SW480 (cell line): Measurements from ENCODE around the gene RC3H1.
"Not testable (repeated sequence)": the region's sequence is repeated elsewhere in the genome, so short reads cannot be mapped to it uniquely, and the experiment has no call there.

Experiments
- DNase-seq: peaks from one replicate; pipeline ENCODE4 v3.0.0-alpha.2; 2016; ENCODE audit warnings: low spot score

Gene RC3H1

GRCh38 chr1:174022080-174022975, at the start of gene RC3H1:
TSS of gene RC3H1 (minus strand) at chr1:174022357. CDS start at chr1:173992985, 29,372 bp downstream.
- peak; percentile 87 for DNase-seq

GRCh38 chr1:174070614-174071013, 48.5 kb upstream of the RC3H1 start:
- no peak for DNase-seq

GRCh38 chr1:174068000-174068399, 45.8 kb upstream of the RC3H1 start:
- DNase-seq = peak; percentile 24

GRCh38 chr1:174060090-174060489, 37.9 kb upstream of the RC3H1 start:
- peak; percentile 12 for DNase-seq

GRCh38 chr1:174058624-174059023, 36.5 kb upstream of the RC3H1 start:
- no peak for DNase-seq

- not testable (repeated sequence) for DNase-seq
Measured at GRCh38 chr1:174056609-174057008, 34.5 kb upstream of the RC3H1 start.

GRCh38 chr1:174055797-174056196, 33.6 kb upstream of the RC3H1 start:
- DNase-seq = not testable (repeated sequence)

- no peak for DNase-seq
Measured at GRCh38 chr1:174053826-174054225, 31.7 kb upstream of the RC3H1 start.

GRCh38 chr1:174052621-174053020, 30.5 kb upstream of the RC3H1 start:
- no peak for DNase-seq

- DNase-seq = no peak
Measured at GRCh38 chr1:174051956-174052355, 29.8 kb upstream of the RC3H1 start.

GRCh38 chr1:174049514-174049913, 27.4 kb upstream of the RC3H1 start:
- DNase-seq = no peak

- no peak for DNase-seq
Measured at GRCh38 chr1:174044418-174045222, 22.5 kb upstream of the RC3H1 start.

- not testable (repeated sequence) for DNase-seq
Measured at GRCh38 chr1:174042509-174042908, 20.4 kb upstream of the RC3H1 start.

GRCh38 chr1:174041369-174041768, 19.2 kb upstream of the RC3H1 start:
- DNase-seq = no peak

GRCh38 chr1:174040387-174040786, 18.2 kb upstream of the RC3H1 start:
- DNase-seq = peak; percentile 15

- DNase-seq = no peak
Measured at GRCh38 chr1:174039027-174039426, 16.9 kb upstream of the RC3H1 start.

- no peak for DNase-seq
Measured at GRCh38 chr1:174036798-174037197, 14.6 kb upstream of the RC3H1 start.

GRCh38 chr1:174036204-174036603, 14.0 kb upstream of the RC3H1 start:
- no peak for DNase-seq

- no peak for DNase-seq
Measured at GRCh38 chr1:174032671-174033222, 10.6 kb upstream of the RC3H1 start.

GRCh38 chr1:174031099-174031498, 8.9 kb upstream of the RC3H1 start:
- no peak for DNase-seq

- DNase-seq = no peak
Measured at GRCh38 chr1:174028495-174028894, 6.3 kb upstream of the RC3H1 start.

GRCh38 chr1:174023440-174023839, 1.3 kb upstream of the RC3H1 start:
- peak; percentile 34 for DNase-seq

- DNase-seq = no peak
Measured at GRCh38 chr1:174022976-174023277, 770 bp upstream of the RC3H1 start.
